HS-27A (cell line): ENCODE results near the gene NFXL1.

ENCODE experiments used
- DNase-seq: peaks from one replicate; pipeline ENCODE4 v3.0.0-alpha.2; 2012; ENCODE audit warnings: low read depth, missing footprints

The NFXL1 gene

DNA sequence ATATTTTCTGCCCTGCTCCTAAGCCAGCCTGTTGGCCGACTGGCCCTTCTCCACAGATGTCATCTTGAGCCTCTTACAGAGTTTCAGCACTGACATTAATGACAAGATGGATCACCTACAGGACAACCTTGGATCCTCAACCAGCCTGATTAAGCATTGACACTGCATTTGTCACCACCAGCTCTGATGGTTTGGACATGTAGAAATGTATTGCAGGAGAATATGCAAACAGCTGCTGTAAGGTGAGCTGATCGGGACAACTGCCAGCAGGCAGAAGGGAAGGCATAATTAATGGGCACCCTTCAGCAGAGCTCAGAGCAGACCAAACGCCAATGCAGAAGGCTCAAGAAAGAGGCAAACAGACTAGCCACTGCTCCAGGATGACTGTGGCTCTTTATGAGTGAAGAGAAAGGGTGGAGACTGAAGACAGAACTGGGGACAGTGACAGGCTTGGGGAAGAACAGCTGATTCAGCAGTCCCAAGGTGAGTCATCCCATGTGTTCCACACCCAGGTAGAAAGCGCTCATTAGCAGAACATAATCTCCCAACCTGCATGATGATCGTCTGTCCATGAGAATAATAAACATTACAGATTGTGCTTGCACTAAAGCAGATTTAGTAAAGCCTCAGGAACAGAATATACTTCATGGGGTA, 83.2 kb downstream of the NFXL1 start:
- no peak for DNase-seq

DNA sequence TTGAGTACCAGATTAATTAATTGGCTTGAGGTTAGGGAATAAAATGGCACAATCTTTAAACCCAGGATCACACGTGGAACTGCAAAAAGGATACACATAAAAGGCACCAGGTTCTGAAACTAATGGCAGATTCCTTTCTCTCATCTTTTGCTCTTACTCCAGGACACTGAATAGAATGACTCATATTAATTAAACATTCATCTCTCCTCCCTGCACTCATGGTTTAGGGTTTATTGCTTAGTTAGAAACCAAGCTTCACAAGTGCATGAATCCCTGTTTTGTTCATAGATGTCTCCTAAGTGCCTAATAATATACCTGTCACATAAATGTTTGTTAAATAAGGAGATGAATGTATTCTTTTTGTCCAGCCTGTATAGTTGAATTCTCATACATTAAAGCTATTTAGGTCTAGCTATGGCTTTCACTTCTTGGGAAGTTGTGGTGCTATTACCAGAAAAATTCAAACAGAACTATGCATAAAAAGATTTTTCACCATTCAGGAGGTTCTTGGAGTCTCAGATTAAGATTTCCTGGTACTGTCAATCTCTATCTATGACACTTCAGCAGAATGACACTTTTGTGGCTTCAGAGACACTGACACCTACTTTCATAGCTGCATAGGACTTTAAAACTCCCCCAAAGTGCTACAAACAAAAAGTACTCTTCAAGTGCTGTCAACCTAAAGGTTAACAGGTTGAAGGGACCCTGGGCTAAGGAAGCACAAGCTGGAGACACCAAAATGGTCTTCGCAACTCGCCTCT, 83.9 kb downstream of the NFXL1 start:
- no peak for DNase-seq

DNA sequence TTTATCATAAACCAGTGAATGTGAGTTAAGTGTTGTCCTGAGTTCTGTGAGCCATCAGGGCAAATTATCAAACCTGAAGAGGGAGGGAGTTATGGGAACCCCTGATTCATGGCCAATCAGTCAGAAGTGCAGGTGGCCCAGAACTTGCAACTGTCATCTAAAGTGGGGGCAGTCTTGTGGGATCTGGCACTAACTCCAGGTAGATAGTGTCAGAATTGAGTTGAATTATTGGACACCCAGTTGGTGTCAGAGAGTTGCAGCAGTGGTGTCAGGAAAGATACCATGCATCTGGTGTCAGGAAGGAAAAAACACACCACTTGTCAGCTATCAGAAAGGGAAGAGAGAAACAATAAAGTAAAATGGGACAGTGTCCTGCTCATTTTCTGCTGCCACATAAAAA, 84.9 kb downstream of the NFXL1 start:
- DNase-seq: no peak

DNA sequence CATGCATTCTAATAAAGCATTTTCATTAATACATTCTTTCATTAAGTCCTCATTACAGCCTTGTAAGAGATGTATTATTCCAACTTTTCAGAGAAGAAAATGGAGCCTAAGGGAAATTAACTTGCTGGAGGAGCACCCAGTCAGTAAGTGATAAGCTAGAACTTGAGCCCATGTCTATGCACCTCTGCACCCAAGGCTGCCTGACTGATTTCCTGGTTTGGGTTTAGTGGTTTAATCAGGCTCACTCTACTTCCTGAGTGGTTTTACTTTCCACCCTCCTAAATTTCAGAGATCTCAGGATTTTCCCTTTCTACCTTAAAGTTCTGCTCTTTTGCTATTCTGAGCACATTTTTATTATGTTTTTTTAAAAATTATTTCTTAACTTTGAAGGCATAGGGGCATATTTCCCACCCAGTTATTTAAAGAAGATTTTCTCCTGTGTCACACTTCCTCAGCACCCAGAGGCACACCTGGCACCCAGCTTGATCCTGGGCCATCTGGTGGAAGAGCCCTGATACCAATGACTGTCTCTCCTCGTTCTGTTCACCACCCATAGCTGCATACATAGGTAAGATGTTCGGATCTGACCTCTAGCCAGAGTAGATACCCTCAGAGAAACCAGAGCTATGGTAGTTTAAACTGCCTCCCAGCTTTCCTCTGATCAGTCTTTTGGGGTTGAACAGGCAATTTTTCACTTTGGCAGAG, 86.9 kb downstream of the NFXL1 start:
- no peak for DNase-seq

DNA sequence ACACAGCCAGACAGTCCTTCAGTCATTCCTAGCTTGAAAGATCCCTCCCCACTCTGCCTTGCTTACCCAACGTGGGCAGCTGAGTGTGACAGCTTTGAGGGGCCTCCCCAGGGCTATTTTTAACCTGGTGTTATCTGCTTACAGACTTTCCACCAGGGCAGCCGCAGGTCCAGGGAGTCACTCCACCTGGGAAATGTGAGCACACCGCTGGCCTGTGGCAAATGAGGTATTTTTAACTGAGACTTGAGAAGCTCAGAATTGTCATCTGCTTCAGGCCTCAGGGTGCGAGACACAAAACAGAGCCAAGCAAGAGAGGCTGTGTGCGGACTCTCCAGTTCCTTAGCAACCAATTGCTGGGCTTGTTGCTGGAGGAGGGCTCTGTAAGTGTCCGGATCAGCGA, 89.5 kb downstream of the NFXL1 start:
- DNase-seq: no peak

DNA sequence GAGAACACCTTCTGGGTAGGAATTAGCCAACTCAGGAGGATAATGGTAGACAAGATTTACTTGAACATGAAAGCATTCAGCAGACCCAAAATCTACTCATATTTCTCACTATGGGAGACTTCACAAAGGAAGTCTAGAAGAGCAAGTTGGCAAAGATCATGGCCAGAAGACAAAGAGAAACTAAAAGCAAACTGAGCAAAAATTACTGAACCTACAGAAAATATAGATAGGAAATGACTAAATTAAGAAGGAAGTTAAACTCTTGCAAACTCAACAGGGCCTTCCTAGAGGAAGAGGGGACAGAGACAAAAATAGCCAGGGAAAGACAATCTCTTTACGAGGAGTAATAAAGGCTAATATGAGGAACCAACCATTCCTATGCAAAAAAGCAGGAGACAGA, 95.2 kb downstream of the NFXL1 start:
- no peak for DNase-seq

DNA sequence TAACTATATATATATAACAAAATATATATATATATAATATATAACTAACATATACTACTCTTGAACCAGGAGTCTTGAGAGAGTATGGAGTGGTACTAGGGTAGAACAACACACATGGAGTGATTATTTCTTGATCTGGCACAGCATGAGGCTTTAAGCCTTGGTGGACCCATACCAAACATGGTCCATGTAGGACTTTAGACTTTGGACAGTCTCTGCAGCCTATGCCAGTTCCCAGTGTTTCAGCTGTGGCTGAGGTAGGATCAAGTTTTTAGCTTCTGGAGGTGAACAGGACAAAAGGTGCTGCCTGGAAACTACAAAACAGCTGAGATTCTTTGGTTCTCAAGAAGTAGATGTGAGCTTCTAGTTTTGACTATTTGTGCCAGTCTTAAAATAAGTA, 97.1 kb downstream of the NFXL1 start:
- no peak for DNase-seq

DNA sequence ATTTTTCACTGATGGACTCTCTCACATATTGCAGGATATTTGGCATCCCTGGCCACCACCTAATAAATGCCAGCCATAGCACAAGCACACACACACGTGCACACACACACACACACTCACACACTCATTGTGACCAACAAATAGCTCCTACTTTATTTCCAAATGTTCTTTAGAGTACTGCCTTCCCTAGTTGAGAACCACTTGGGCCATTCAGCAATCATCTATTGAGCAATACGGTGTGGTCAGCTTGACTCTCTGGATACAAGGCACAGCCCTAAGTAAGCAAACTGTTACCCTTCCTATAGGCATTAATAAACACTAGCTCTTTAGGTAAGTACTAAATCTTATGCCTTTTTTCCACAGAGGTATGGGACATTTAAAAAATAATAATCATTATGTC, 97.6 kb downstream of the NFXL1 start:
- DNase-seq: no peak

DNA sequence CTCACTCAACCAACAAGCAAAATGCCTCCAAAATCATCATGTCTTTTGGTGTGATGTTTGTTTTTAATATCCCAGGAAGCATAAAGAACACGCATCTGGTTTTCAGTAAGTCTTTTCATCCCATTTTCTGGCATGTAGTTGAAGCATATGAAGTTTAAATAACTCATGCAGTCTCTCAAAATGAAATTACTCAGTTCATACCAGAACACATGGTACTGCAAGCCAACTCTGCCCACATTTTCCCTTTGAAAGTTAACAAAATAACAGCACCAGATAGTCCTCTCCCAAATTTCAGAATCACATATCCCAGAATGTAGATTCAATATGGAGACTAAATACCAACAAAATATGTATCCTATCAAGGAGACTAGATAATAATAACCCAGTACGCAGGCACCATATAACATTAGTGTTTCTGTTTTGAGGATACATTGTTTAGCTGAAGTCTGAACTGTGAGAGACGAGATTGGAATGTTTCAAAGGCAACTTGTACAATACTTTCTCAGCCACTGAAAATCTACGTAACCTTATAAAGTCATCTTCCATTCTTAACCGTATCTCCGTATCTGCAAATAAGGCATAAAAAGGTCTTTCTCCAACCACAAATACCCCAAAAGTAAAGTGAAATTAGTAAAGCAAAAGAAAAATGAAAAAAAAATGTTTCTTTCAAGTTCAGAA, 99.6 kb downstream of the NFXL1 start:
- DNase-seq: no peak

DNA sequence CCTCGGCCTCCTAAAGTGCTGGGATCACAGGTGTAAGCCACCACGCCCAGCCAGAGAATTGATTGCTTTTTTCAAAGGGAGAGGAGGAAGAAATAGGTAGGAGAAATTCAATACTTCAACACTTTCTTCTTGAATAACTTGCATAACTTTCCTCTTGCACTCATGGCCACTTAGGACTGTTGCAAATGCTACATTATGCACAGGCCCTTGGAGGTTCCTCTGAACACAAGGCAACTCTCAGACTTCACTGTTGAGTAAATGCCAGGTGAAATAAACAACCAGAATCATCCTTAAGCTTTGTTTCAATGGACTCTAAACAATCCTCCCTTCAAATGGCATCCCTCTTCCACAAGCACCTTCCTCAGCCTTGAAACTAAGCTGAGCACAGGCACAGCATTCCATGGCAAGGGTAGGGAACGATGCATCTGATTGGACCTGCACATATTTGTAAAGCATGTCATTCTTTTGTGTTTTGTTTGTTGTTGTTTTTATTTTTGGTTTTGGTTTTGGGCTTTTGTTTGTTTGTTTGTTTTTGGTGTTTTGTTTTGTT, 104.7 kb downstream of the NFXL1 start:
- no peak for DNase-seq

DNA sequence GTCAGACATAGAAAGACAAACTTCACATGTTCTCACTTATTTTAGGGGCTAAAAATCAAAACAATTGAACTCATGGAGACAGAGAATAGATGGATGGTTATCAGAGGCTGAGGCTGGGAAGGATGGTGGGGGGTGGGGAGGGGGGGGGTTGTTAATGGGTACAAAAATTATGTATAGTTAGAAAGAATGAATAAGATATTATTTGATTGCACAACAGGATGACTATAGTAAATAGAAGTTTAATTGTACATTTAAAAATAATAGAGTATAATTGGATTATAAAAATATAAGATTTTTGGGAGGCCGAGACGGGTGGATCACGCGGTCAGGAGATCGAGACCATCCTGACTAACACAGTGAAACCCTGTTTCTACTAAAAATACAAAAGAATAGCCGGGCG, 109.8 kb downstream of the NFXL1 start:
- DNase-seq: no peak

DNA sequence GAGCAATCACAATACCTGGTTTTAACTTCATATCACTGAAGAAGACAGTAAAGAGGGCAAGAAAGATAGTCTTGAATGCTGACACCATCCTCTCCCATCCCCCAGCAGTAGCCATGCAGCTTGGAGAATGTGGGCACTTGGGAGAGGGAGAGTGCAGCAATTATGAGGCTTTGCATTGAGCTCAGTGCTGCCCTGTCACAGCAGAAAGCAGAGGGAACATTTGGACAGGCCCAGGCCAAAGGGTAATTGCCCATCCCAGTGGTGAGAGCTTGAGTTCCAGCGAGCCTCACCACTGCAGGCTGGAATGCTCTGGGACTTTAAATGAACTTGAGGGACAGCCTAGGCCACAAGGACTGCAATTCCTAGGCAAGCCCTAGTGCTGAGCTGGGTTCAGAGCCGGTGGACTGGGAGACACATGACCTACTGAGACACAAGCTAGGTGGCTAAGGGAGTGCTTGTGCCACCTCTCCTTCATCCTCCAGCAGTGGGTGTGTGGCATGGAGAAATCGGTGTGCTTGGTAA, 112.8 kb downstream of the NFXL1 start:
- no peak for DNase-seq

DNA sequence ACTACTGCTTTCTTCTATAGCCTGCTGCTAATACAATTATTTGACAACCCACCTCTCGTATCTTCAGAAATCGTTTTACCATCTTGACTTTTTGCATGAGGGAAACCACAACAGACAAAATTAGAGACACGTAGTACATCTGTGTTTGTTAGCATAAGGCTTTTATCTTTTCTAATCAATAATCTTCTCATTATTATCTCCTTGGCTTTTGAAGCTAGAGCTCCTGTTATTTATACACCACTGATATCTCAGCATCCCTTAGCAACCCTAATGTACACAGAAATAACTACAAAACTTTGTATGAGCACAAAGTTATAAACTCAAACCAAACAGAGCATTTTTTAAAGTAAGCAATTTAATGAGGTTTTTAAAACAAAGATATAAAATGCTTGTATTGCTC, 116.2 kb downstream of the NFXL1 start:
- DNase-seq: no peak
